ENCODE results near the gene TRPM3. TPM values are rescaled to one million over a fixed set of nuclear protein-coding genes. Genes with fewer than 3 reads are reported as not detected.
A peak's percentile ranks its signal among the peaks of the same experiment; 100 is the strongest.

TRPM3 gene
- total RNA-seq, 1 experiment from 2014 or later: 5.4 TPM

DNA sequence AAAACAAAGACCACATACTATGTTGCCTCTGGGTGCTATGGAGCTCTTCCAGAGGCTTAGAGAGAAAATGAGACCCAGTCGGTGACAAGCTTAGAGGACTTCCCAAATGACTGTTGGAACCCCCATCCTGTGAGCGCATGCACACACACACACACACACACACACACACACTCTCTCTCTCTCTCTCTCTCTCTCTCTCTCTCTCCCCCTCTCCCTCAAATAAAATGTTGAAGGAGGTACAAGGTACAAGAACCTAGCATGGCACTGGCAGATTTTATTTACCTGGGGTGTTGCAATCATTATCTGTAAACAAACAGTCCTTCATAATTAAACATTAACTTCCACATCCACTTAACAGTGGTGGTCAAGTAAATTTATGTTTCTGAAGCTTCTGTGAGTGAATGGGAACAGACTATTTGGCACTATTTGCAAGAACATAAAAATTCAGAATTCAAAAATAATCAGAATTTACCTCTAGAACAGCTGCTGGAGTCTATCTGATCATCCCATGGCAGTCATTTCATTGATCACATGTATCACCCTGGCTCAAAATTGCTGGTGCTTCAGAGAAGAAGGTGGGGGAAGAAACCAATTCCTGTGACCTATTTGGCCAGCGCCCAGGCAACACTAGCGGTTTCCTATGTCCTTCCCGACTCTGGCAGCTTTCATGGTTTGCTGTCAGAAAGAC lies 24.9 kb downstream of the TRPM3 start:
- DNase-seq (ENCODE audit: low spot score) (no peak), ATAC-seq (no peak)
- Mint-ChIP-seq H3K4me3 (no peak overlapping the region), H3K27me3 (ENCODE audit: low read depth) (no peaks in the 10 kb centered on the region), H3K4me1 (peaks cover 14% of the 10 kb centered on the region), H3K27ac (peak overlapping the region; percentile 60; the same call in 1 of the 2 replicates), H3K36me3 (no peaks in the 10 kb centered on the region; the same call in 1 of the 2 replicates), H3K9me3 (peaks cover 6% of the 10 kb centered on the region)
- CTCF ChIA-PET: no interaction called here
- POLR2A ChIA-PET: no interaction called here
- TF ChIP-seq GABPB1 (CRISPR knock-in tag; IDR thresholded peaks at IDR 0.05): peak; percentile 79
- no peak for TF ChIP-seq ELF4 (CRISPR knock-in tag; IDR thresholded peaks at IDR 0.05; ENCODE audit: low read depth)

DNA sequence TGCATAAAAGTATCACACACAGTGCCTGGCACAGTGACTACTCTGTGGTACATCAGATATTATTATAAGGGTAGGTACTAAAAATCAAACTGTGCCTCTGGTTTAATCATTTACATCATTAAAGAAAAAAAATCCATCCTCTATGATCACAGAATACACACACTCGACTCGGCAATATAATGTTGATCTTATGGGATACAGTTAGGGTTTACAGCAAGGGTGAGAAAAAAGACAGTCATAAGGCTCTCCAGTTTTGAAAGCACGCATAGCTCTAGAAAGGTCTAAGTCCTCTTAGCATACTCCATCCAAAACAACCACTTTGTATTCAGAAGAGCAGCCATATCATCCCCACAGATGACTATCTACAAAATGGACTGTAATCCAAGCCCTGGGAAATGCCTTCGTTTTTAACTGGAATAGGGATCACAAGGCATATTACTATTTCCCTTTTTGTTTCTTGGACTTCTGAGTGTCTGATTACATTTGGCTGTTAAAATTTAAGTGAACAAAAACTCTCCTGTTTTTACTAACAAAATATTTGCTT lies 26.6 kb downstream of the TRPM3 start:
- Mint-ChIP-seq H3K4me1 (peaks cover 18% of the 10 kb centered on the region), H3K36me3 (no peaks in the 10 kb centered on the region; the same call in 1 of the 2 replicates), H3K27me3 (ENCODE audit: low read depth) (no peaks in the 10 kb centered on the region), H3K4me3 (no peak overlapping the region), H3K9me3 (peaks cover 6% of the 10 kb centered on the region), H3K27ac (no peak overlapping the region)
- TF ChIP-seq HMGA2 (CRISPR knock-in tag; IDR thresholded peaks at IDR 0.05): no peak
- no peak for TF ChIP-seq ZNF416 (CRISPR knock-in tag; IDR thresholded peaks at IDR 0.05)
- no peak for TF ChIP-seq CTCF (IDR thresholded peaks at IDR 0.05)
- TF ChIP-seq FOXP4 (CRISPR knock-in tag; IDR thresholded peaks at IDR 0.05): no peak
- no peak for TF ChIP-seq ESRRA (CRISPR knock-in tag; IDR thresholded peaks at IDR 0.05; ENCODE audit: borderline replicate concordance)
- TF ChIP-seq, protein P1, sequence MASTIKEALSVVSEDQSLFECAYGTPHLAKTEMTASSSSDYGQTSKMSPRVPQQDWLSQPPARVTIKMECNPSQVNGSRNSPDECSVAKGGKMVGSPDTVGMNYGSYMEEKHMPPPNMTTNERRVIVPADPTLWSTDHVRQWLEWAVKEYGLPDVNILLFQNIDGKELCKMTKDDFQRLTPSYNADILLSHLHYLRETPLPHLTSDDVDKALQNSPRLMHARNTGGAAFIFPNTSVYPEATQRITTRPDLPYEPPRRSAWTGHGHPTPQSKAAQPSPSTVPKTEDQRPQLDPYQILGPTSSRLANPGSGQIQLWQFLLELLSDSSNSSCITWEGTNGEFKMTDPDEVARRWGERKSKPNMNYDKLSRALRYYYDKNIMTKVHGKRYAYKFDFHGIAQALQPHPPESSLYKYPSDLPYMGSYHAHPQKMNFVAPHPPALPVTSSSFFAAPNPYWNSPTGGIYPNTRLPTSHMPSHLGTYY (CRISPR knock-in tag; IDR thresholded peaks at IDR 0.05): no peak
- no peak for TF ChIP-seq CREM (CRISPR knock-in tag; IDR thresholded peaks at IDR 0.05)
- no peak for TF ChIP-seq ZNF219 (CRISPR knock-in tag; IDR thresholded peaks at IDR 0.05; ENCODE audit: borderline replicate concordance)
- TF ChIP-seq TEAD1 (CRISPR knock-in tag; IDR thresholded peaks at IDR 0.05): no peak
- TF ChIP-seq, protein P2, sequence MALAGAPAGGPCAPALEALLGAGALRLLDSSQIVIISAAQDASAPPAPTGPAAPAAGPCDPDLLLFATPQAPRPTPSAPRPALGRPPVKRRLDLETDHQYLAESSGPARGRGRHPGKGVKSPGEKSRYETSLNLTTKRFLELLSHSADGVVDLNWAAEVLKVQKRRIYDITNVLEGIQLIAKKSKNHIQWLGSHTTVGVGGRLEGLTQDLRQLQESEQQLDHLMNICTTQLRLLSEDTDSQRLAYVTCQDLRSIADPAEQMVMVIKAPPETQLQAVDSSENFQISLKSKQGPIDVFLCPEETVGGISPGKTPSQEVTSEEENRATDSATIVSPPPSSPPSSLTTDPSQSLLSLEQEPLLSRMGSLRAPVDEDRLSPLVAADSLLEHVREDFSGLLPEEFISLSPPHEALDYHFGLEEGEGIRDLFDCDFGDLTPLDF (CRISPR knock-in tag; IDR thresholded peaks at IDR 0.05): no peak
- TF ChIP-seq ZNF671 (CRISPR knock-in tag; IDR thresholded peaks at IDR 0.05): no peak
- ChIA-PET CTCF (no interaction called here), POLR2A (interaction anchor here (0.6 kb wide), 1 partner anchor 31 kb away, joined by 4 read pairs; no protein-coding TSS in a partner anchor)
- ATAC-seq (no peak), DNase-seq (ENCODE audit: low spot score) (no peak)

DNA sequence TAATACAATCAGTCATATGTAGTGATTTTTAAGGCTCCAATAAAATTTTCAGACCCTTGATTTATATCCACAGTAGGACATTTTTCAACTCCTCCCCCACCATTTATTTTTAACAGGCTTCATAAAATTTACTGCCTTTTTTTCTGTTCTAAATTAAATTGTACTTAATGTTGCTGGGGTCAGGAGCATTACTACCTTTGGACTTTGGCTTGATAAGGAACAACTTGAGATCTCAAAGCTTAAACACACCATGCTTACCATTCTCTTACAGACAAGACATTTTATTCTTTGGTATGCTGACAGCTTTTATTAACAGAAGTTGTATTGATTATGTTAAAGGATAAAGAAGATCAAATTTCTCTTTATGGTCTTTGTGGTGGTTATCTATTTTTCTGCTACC lies 30.5 kb downstream of the TRPM3 start:
- Mint-ChIP-seq H3K27me3 (ENCODE audit: low read depth) (no peaks in the 10 kb centered on the region), H3K36me3 (no peaks in the 10 kb centered on the region; the same call in 1 of the 2 replicates), H3K4me3 (no peak overlapping the region), H3K9me3 (peaks cover 7% of the 10 kb centered on the region), H3K27ac (no peak overlapping the region), H3K4me1 (peaks cover 21% of the 10 kb centered on the region)
- CTCF ChIA-PET: no interaction called here
- no peak for ATAC-seq
- TF ChIP-seq ETV6 (CRISPR knock-in tag; IDR thresholded peaks at IDR 0.05) (no peak), FOXJ3 (CRISPR knock-in tag; IDR thresholded peaks at IDR 0.05; ENCODE audit: borderline replicate concordance) (no peak)
- no peak for DNase-seq (ENCODE audit: low spot score)
- POLR2A ChIA-PET: no interaction called here

Data from WTC11 (cell line).